Right forelimb (tissue), 1 donor: ENCODE data around the gene TANGO2.

Source experiments
- DNase-seq: peaks from one replicate; pipeline ENCODE4 v3.0.0-alpha.2; 2018

The TANGO2 gene

DNA sequence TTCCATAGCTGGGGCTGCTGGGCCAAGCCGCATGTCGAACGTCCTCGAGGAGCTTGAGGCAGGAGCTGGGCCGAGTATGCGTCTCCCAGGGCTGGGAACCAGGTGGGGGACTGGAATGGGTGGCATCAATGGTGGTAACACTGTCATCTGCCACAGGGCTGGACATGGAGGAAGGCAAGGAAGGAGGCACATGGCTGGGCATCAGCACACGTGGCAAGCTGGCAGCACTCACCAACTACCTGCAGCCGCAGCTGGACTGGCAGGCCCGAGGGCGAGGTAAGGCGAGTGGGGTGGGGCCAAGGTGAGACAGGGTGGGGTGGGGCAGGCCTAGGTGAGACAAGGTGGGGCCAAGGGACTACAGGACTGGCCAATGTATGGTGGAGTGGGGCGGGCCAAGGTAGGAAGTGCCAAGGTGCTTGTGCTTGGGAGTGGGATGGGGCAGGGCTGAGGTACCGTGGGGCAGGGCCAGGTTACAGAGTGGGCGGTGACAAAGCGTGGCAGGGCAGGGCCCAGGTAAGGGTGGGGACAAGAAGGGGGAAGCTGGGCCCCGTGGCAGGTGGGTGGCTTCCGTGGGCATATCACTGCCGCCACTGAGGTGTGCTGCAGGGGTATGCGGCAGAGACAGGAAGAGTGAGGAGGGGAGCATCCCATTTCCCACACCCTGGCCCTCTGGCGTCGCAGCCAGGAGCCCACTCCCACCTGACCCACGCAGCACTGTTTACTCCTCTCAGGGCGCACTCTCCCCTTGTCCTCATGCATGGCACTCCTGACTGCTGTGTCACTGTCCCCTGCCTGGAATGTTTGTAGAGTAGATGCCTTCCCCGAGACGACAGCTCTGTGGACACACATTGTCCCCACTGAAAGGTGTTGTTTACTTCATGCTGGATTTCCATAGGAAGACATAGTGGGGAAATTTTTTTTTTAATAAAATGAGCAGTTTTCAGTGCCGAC is 31.7 kb downstream of the TANGO2 start:
- peak; percentile 31 for DNase-seq

DNA sequence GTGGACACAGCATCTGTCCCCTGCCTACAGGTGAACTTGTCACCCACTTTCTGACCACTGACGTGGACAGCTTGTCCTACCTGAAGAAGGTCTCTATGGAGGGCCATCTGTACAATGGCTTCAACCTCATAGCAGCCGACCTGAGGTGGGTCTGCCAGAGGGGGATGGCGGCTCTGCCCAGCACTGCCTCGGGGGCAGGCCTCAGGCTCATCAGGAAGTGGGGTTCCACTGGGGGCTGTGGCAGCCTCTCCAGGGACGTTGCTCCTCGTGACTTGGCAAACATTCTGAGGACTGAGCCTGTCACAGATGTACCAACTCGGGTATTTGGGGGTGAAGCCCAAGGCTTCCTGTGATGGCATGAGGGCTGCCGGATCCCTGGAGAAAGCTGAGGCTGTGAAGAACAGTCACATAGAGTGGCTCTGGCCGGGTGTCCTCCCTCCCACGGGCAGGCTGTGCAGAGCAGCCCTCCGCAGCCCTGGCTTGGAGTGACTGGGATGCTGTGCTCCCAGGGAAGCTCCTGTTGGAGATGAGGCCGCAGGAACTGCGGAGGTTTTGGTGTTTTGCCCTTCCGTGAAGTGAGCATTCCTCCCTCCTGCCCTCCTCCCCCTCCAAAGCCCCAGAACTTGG is 32.6 kb downstream of the TANGO2 start:
- peak; percentile 25 for DNase-seq

DNA sequence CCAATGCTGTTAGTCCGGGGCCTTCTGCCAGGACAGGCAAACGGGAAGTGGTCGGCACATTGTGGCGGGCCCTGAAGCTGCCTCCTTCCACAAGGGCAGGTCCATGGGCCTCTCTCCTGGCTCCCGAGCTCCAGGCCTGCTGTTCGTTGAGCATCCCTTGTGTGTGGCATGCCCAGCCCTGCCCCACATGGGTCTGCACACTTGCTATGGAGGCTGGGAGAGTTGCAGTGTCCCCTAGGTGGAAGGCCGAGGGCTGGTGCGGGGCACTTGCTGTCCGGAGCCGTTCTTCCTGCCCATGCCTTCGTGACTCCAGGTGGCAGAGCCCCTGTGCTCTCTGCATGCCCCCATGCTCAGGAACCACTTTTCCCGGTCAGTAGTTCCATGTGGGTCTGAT is 33.1 kb downstream of the TANGO2 start:
- DNase-seq: no peak

DNA sequence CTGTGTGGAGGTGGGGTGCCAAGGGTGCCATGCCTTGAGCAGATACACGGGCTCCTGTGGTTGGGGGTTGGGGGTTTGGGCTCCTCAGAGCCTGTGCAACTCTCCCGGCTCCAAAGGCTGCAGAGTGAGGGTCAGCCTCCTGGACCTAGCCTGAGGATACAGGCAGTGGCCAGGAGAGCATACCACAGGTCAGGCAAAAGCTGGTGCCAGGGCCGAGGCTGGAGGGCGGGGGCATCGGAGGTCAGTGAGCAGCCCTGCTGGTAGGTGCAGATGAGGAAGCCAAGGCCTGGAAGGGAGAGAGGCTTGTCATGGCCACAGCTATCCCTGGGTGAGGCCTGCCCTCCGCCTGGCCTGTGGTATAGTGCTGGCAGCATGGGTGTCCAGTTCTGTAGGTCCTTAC is 33.6 kb downstream of the TANGO2 start:
- DNase-seq: peak; percentile 27

DNA sequence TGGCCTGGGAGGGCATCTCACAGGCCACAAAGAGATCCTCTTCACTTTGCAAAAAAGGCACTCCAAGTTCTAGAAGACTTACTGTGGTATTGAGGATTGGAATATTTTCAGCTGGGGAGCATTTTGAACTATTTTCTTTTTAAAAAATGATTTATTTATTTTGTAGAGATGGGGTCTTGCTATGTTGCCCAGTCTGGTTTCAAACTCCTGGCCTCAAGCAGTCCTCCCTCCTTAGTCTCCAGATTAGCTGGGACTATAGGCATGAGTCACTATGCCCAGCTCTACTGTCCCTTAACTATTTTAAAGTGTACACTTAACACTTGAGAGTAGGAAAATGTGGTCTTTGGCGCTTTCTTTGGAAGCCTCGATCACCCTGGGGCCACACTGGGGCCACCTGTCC is 34.2 kb downstream of the TANGO2 start:
- no peak for DNase-seq

DNA sequence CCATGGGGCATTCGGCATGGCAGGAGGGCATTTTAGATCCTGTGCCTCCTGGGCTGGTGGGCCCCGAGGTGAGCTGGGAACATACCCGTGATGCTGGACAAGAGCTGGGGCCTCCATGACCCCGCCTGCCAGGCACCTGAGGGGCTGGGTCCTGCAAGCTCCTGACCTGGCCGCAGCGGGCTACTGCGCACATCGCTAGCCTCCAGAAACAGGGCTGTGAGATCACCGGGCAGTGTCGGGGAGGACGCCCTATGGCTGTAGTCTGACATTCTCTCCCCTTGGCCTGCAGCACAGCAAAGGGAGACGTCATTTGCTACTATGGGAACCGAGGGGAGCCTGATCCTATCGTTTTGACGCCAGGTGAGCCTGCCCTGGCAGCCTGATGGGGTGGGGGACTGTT is 34.7 kb downstream of the TANGO2 start:
- peak; percentile 17 for DNase-seq

DNA sequence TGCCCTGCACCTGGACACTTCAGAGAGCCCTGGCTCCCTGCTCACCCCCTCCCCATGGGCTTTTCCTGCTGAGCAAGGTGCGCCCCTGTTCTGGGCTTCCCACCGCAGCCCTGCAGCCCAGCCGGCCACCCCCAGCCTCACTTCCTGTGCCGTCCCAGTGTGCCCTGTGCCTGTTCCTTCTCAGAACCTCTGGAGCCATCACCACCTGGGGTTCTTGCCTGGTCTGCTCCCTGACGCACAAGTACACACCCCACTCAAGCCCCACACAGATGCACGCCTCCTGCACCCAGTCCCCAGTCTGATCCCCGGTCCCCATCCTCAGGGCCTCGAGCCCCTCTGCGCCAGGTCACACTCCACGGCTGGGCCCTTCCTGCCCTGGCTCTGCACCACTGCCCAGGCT is 35.3 kb downstream of the TANGO2 start:
- DNase-seq: peak; percentile 13

DNA sequence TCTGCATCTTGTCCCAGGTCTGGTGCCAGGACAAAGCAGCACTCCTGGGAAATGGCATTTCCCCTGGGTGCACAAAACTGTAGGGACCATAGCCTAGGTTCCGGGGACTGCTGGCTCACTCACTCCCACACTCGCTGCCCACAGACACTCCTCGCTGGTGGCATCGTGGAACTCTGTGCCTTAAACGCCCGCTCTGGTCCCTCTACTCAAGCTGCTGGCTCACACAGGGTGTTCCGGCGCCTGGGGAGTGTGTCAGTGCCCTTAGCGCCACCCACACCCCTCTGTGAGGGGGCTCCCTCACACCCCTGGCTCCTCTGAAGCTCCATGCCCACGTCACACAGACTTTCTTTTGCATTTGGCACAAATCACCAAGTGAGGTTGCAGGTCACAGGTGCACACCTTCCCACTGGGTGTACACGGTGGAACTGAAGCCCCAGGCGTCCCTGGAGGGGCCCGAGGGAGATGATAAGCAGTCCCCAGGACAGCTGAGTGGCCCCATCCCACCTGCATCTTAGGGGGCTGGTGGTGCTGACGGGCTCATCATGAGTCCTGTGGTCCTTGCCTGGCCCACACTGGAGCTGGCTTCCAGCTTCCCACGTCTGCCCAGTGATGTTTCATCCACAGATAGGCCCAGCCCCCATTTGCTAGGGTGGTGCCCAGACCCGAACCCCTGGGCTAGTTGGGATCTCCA is 35.9 kb downstream of the TANGO2 start:
- DNase-seq: peak; percentile 12

DNA sequence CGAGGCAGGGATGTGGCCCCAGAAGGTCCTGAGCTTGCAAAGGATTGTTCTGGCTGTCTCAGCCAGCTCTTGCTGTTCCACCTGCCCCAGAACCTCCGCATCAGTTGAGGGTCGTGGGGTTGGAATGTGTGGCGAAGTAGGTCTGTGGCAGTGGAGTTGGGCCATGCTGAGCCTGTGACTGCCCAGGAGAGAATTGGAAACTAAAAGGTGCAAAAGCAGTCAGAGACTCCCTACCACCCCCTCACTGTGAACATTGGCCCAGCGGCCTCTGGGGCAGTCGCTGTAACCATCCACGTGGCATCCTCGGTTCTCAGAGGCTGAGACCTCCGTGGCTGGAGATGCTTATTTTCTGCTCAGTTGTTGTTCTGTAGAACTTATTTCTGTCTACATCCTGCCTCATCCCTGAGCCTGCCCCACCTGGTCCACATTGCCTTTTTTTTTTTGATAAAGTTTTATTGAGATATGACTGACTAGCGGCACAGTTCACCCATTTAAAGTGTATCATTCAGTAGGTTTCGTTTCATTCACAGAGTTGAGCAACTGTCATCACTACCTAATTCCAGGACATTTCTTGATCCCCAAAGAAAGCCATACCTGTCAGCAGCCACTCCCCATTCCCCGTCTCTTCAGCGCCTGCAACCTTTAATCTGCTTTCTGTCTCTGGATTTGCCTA is 36.8 kb downstream of the TANGO2 start:
- DNase-seq: peak; percentile 19

DNA sequence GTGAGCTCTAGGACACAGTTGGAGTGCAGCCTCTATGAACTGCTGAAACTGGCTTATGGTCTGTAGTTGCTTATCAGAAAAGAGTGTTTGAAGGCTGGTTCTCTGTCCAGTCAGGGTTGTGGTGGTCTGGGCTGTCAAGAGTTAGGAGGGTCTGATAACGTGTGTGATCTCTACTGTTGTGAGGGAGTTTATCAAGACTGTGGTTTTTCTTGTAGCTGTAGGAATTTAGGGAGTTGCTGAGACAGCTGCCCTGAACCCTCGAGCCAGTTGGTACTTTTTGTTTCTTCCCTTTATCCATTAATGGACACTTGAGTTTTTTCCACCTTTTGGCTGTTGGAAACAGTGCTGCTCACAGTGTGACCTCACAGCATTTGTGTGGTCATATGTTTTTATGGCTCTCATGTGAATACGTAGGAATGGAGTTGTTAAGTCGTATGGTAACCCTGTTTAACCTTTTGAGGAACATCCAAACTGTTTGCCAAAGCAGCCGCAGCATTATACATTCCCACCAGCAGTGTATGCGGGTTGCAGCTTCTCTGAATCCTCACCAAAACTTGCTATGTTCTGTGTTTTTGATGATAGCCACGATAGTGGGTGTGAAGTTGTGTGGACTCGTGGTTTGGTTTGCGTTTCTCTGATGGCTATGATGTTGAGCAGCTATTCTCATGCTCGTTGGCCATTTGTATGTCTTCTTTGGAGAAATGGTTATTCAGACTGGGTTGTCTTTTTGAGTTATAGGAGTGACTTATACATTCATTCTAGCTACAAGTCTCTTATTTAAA is 38.3 kb downstream of the TANGO2 start:
- DNase-seq: peak; percentile 11

DNA sequence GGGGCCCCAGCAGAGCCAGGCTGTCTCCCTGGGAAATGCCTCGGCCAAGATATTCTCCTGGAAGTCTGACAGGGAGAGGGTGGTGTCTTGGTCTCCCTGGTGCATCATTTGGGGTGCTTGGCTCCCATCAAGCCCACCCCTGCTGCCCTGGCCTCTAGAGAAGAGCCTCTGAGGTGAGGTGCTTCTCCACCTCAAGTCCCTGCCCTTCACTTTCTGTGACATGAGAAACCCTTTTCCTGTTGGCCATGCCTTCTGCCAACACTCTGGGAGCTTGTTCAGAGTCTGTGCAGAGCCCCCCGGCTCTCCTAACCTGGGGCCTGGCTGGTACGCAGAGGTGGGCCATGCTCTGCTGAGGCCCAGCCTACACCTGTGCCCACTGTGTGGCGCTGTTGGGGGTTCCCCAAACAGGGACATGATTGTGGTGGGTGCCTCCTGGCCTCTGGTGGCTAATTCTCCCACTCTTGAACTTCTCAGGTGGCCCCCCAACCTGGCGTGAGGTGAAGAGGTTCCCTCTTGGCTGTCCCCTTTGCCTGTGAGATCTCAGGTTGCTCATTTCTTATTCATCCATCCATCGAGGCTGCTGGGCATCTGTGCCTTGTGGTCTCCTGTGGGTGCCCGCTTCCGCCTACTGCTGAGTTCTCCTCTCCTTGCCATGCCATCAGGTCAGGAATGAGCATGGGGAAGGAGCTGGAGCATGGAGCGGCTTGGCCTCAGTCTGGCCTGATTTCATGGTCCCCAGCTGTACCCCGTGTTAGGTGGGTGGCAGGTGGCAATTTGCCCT is 40.0 kb downstream of the TANGO2 start:
- DNase-seq: peak; percentile 33

DNA sequence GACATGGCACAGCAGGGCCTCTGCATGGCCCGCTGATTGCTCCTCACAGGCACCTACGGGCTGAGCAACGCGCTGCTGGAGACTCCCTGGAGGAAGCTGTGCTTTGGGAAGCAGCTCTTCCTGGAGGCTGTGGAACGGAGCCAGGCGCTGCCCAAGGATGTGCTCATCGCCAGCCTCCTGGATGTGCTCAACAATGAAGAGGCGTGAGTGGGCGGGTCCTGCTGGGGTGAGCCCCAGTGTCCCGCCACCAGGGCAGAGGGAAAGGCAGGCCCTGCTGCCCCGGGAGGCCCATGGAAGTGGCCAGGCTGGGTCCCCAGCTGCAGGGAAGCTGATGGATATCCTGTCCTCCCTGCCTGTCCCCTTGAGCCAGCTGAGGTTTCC is 40.6 kb downstream of the TANGO2 start:
- DNase-seq: peak; percentile 35

DNA sequence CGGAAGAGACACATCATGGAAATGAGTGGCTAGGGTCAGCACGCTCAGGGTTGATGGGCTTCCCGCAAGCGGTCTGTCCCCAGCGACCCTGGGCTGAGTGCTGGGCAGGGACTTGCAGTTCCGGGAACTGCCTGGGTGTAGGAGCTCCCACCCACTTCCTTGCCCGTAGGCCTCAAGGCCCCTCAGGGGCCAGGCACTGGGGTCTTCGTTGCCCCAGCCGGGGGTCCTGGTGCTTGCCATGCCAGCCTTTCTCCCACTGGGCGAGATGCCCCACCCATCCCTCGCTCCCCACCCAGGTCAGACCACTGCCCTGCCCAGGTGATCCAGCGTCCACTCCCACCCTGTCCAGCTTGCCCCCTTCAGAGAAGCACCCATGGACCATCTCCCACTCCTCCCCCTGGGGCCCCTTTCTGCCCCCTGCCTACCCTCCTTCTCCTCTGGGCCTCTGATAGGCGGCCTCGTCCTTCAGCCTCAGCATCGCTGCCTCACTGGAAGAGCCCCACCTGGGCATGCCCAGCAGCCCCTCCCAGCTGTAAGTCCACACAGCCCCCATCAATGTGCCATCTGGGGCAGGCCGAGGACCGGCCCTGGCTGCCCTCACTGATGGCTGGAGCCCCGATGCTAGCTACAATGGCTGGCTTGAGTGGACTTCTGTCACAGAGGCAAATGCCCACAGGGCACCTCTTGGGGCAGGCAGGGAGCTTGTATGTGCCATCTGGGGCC is 41.3 kb downstream of the TANGO2 start:
- peak; percentile 42 for DNase-seq

DNA sequence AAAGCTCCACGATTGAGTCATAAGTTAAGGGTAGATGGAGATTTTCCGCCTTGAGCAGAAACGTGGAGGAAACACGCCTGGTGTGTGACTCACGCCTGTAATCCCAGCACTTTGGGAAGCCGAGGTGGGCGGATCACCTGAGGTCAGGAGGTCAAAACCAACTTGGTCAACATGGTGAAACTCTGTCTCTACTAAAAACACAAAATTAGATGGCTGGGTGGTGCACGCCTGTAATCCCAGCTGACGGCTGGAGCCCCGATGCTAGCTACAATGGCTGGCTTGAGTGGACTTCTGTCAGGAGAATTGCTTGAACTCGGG is 41.8 kb downstream of the TANGO2 start:
- DNase-seq: no peak

DNA sequence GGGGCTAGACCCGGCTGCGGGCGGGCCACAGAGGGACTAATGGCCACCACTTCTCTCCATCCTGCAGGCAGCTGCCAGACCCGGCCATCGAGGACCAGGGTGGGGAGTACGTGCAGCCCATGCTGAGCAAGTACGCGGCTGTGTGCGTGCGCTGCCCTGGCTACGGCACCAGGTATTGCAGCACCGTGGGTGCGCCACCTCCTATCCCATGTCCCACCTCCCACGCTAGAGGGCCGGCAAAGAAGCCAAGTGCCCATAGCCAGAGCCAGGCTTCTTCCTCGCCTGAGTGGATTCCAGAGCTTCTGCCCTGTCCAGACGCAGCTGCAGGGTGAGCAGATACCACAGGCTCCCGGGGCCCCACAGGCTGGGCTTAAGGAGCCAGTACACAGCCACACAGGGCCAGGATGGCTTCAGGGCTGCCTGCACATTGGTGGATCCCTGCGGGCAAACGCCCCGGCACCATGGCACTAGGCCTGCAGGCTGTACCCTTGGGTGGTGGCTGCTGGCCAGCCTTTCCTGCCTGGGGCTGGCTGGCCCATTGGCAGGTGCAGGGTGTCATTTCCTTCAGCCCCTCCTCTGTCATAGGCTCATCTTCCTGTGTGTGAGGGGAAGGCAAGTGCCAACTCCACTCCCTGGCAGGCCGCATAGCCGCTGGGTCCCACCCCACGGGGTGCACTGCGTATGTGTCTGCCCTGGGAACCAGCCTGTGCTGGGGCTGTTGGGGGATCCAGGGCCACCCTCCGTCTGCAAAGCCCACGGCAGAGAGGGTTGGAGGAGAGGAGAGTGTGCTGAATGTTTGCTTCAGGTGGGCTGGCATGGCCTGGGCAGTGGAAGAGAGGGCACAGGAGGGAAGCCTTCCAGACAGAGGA is 42.6 kb downstream of the TANGO2 start:
- peak; percentile 40 for DNase-seq

DNA sequence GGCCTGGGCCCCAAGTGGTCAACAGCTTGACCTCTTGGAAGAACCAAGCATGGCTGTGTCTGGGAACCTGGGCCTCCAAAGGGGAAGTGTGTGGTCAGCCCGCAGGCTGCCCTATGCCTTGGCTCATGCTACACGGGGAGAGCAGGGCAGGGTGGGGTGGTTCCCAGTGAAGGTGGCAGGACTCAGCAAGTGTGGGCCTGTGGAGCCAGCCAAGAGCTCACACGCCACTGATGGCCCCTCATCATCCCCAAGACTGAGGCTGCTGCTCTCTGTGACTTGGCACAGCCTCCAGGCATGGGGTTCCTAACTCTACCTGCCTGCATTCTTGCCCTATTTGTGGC is 43.2 kb downstream of the TANGO2 start:
- peak; percentile 22 for DNase-seq

DNA sequence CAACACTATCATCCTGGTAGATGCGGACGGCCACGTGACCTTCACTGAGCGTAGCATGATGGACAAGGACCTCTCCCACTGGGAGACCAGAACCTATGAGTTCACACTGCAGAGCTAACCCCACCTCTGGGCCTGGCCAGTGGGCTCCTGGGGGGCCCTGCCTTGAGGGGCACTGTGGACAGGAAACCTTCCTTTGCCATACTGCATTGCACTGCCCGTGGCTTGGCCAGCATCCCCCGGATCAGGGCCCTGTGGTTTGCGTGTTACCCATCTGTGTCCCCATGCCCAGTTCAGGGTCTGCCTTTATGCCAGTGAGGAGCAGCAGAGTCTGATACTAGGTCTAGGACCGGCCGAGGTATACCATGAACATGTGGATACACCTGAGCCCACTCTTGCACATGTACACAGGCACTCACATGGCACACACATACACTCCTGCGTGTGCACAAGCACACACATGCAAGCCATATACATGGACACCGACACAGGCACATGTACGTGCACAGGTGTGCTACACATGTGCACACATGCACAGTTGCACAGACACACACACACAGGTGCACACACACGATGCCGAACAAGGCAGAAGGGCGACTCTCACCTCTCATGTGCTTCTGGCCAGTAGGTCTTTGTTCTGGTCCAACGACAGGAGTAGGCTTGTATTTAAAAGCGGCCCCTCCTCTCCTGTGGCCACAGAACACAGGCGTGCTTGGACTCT is 43.8 kb downstream of the TANGO2 start:
- peak; percentile 11 for DNase-seq

DNA sequence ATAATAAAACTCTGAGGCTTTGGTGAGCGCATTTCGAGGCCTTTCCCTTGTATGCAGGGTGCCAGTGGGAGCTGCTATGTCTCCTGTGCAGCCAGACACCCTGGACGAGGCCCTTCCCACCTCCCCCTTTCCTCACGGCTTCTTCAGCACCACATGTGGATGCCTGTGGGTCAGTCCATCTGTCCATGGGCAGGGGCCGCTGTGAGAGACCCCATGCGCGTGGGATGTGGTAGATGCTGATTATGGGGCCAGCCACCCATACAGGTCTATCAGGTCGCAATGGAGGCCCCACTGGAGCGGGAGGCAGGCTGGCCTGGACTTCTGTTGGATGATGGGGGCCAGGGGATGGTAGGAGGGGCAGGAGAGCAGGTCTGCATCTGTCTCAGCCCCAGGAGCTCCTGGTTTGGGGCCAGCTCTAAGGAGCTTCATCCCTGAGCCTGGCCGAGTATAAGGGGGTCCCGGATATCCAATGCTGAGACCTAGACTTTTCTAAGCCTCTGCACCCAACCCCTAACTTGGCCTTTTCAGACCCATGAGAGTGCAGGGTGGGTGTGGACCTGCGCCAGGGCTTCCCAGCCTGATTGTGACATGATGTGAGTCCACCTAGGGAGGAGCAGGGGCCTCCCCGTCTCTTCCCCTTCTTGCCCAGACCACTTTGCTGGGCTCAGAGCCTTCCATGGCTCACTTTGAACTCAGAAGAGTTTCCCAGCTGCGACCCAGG is 45.1 kb downstream of the TANGO2 start:
- peak; percentile 18 for DNase-seq
